Fibroblast of lung (primary cell): ENCODE data around the gene FAM169A. TPM values are rescaled to one million over a fixed set of nuclear protein-coding genes. Genes with fewer than 3 reads are reported as not detected.

ENCODE experiments used
- DNase-seq, 2 donors: peaks; one replicate each; pipeline versions ENCODE4 v3.0.0 to v3.0.0-alpha.2; 2010; ENCODE audit warnings: low read depth in 2 of 2
- H2AFZ ChIP-seq: 2 replicates; pipeline ENCODE4 v1.5.1; 2012; ENCODE audit warnings: low read length, control low read depth, inconsistent platforms
- H3K27ac ChIP-seq: 2 replicates; pipeline ENCODE4 v1.5.1; 2011; ENCODE audit warnings: low read length, control low read depth; ENCODE audit not compliant: insufficient read depth
- H3K27me3 ChIP-seq: 2 replicates; pipeline ENCODE4 v1.5.1; 2011; ENCODE audit warnings: mild to moderate bottlenecking, low read length; ENCODE audit not compliant: control insufficient read depth, insufficient read depth
- H3K36me3 ChIP-seq: 2 replicates; pipeline ENCODE4 v1.5.1; 2011; ENCODE audit warnings: low read length; ENCODE audit not compliant: control insufficient read depth, insufficient read depth
- H3K4me1 ChIP-seq: 2 replicates; pipeline ENCODE4 v1.5.1; 2011; ENCODE audit warnings: low read length; ENCODE audit not compliant: control insufficient read depth, insufficient read depth; ENCODE audit errors: extremely low read depth
- H3K4me2 ChIP-seq: 2 replicates; pipeline ENCODE4 v1.5.1; 2011; ENCODE audit warnings: low read length, control low read depth; ENCODE audit not compliant: insufficient read depth; ENCODE audit errors: extremely low read depth
- H3K4me3 ChIP-seq, 4 experiments: fragments of 200-600 bp in 1 of 4; sonication (generic) in 1 of 4; replicated peaks in 1 of 4; 2 replicates each; pipeline ENCODE4 v1.5.1; 2011 to 2016; ENCODE audit warnings: low read length in 4 of 4, low read depth in 3 of 4, mild to moderate bottlenecking in 3 of 4, control low read depth in 2 of 4, inconsistent platforms in 1 of 4, mixed read lengths in 1 of 4; ENCODE audit not compliant: insufficient read depth in 1 of 4; ENCODE audit errors: control extremely low read depth in 1 of 4
- H3K79me2 ChIP-seq: 2 replicates; pipeline ENCODE4 v1.5.1; 2012; ENCODE audit warnings: mild to moderate bottlenecking, low read length, inconsistent platforms; ENCODE audit not compliant: control insufficient read depth, insufficient read depth
- H3K9ac ChIP-seq: 2 replicates; pipeline ENCODE4 v1.5.1; 2011; ENCODE audit warnings: mild to moderate bottlenecking, low read length, control low read depth; ENCODE audit not compliant: insufficient read depth
- H3K9me3 ChIP-seq: 2 replicates; pipeline ENCODE4 v1.5.1; 2012; ENCODE audit warnings: low read depth, low read length; ENCODE audit not compliant: control insufficient read depth, insufficient read depth
- H4K20me1 ChIP-seq: 2 replicates; pipeline ENCODE4 v1.5.1; 2011; ENCODE audit warnings: low read length; ENCODE audit not compliant: control insufficient read depth, insufficient read depth; ENCODE audit errors: extremely low read depth
- CTCF ChIP-seq, 2 donors: IDR thresholded peaks in 1 of 2; conservative IDR thresholded peaks in 1 of 2; 1 replicate in 1 of 2; 2 replicates in 1 of 2; pipeline ENCODE4 v1.5.1; 2011 to 2012; ENCODE audit warnings: low read length in 2 of 2, control low read depth in 1 of 2, inconsistent platforms in 1 of 2, low read depth in 1 of 2, mild to moderate bottlenecking in 1 of 2
- EZH2 ChIP-seq: IDR thresholded peaks from 2 replicates; pipeline ENCODE4 v1.5.1; 2012; ENCODE audit warnings: low read length, control low read depth, mild to moderate bottlenecking; ENCODE audit errors: missing control alignments
- polyA plus RNA-seq, 2 donors: library from polyadenylated mRNA; depleted of rRNA in 1 of 2; stranded (reverse) in 1 of 2; unstranded in 1 of 2; fragments of >200 nt; gene quantifications; 2 replicates each; pipeline ENCODE4 v1.2.1, GENCODE V29; 2011 to 2012; ENCODE audit warnings: missing spikeins in 1 of 2
- total RNA-seq: library from RNA; depleted of rRNA; stranded (reverse); fragments of >200 nt; gene quantifications from 2 replicates; pipeline ENCODE4 v1.2.1, GENCODE V29; 2014

FAM169A gene
- total and polyA plus RNA-seq, 2 donors (not counting 1 experiment from before 2014, with no cell fraction given): 0.61 to 1.2 TPM

- TF ChIP-seq CTCF (conservative IDR thresholded peaks at IDR 0.05 in 1 of 2, IDR thresholded peaks at IDR 0.05 in 1 of 2; ENCODE audit: low read depth in 1 of 2, low read length in 2 of 2) (no peak), EZH2 (no peak)
- Histone ChIP-seq H2AFZ (no peak overlapping the region), H3K9ac (no peak overlapping the region), H4K20me1 (no peaks in the 10 kb centered on the region), H3K79me2 (no peaks in the 10 kb centered on the region), H3K9me3 (no peaks in the 10 kb centered on the region), H3K4me2 (no peak overlapping the region), H3K4me3 (no peak overlapping the region), H3K27ac (no peak overlapping the region), H3K4me1 (no peaks in the 10 kb centered on the region), H3K27me3 (no peaks in the 10 kb centered on the region), H3K36me3 (no peaks in the 10 kb centered on the region)
- no peak for DNase-seq
These were observed 27.9 kb downstream of the FAM169A start for GRCh38 chr5:74838262-74838661.

GRCh38 chr5:74837115-74837514 is 29.1 kb downstream of the FAM169A start:
- TF ChIP-seq CTCF (conservative IDR thresholded peaks at IDR 0.05 in 1 of 2, IDR thresholded peaks at IDR 0.05 in 1 of 2; ENCODE audit: low read depth in 1 of 2, low read length in 2 of 2) (no peak), EZH2 (no peak)
- no peaks in the 10 kb centered on the region for H3K27me3 ChIP-seq
- no peaks in the 10 kb centered on the region for H4K20me1 ChIP-seq
- no peak overlapping the region for H3K9ac ChIP-seq
- no peaks in the 10 kb centered on the region for H3K4me1 ChIP-seq
- no peak overlapping the region for H3K27ac ChIP-seq
- no peak overlapping the region for H2AFZ ChIP-seq
- H3K4me3 ChIP-seq: no peak overlapping the region
- H3K79me2 ChIP-seq: no peaks in the 10 kb centered on the region
- H3K4me2 ChIP-seq: no peak overlapping the region
- no peaks in the 10 kb centered on the region for H3K36me3 ChIP-seq
- no peaks in the 10 kb centered on the region for H3K9me3 ChIP-seq
- DNase-seq: no peak

GRCh38 chr5:74833537-74834266 is 32.5 kb downstream of the FAM169A start:
- H3K27ac ChIP-seq: no peak overlapping the region
- no peaks in the 10 kb centered on the region for H4K20me1 ChIP-seq
- no peak for DNase-seq
- TF ChIP-seq EZH2: no peak
- TF ChIP-seq CTCF (conservative IDR thresholded peaks at IDR 0.05 in 1 of 2, IDR thresholded peaks at IDR 0.05 in 1 of 2; ENCODE audit: low read depth in 1 of 2, low read length in 2 of 2): no peak
- no peak overlapping the region for H3K4me2 ChIP-seq
- H2AFZ ChIP-seq: no peak overlapping the region
- H3K79me2 ChIP-seq: no peaks in the 10 kb centered on the region
- no peak overlapping the region for H3K4me3 ChIP-seq
- no peaks in the 10 kb centered on the region for H3K9me3 ChIP-seq
- H3K27me3 ChIP-seq: no peaks in the 10 kb centered on the region
- H3K4me1 ChIP-seq: no peaks in the 10 kb centered on the region
- H3K9ac ChIP-seq: no peak overlapping the region
- H3K36me3 ChIP-seq: no peaks in the 10 kb centered on the region
